GM12891 (cell line): Measurements from ENCODE around the gene NOL4.

Source experiments
- DNase-seq: peaks from one replicate; pipeline ENCODE4 v3.0.0; 2011; ENCODE audit warnings: low spot score; ENCODE audit not compliant: insufficient read length
- FAIRE-seq: peaks from 2 replicates; lab custom pipeline; 2011; peaks lifted over from hg19 to GRCh38; lab: Jason Lieb, UNC
- PAX5 ChIP-seq: IDR thresholded peaks from 2 replicates; pipeline ENCODE4 v1.6.1; 2011; ENCODE audit warnings: low read length, moderate library complexity, mild to moderate bottlenecking; ENCODE audit not compliant: insufficient read depth, severe bottlenecking
- POLR2A ChIP-seq: IDR thresholded peaks from 2 replicates; pipeline ENCODE4 v1.6.1; 2011; ENCODE audit warnings: low read depth, low read length, control low read depth
- POLR2AphosphoS5 ChIP-seq: IDR thresholded peaks from 2 replicates; pipeline ENCODE4 v1.6.1; 2011; ENCODE audit warnings: low read depth, low read length, control low read depth
- POU2F2 ChIP-seq: IDR thresholded peaks from 2 replicates; pipeline ENCODE4 v1.6.1; 2011; ENCODE audit warnings: low read depth, mild to moderate bottlenecking, control low read depth, low read length, moderate library complexity
- SPI1 ChIP-seq: IDR thresholded peaks from 2 replicates; pipeline ENCODE4 v1.6.1; 2011; ENCODE audit warnings: low read depth, low read length, control low read depth
- TAF1 ChIP-seq: IDR thresholded peaks from 2 replicates; pipeline ENCODE4 v1.6.1; 2011; ENCODE audit warnings: low read depth, low read length, control low read depth

The NOL4 gene

GRCh38 chr18:34223164-34223892 is 1.4 kb downstream of the NOL4 start:
- FAIRE-seq = no peak
- no peak for TF ChIP-seq PAX5
- no peak for TF ChIP-seq POLR2A
- TF ChIP-seq POLR2AphosphoS5 = no peak
- TF ChIP-seq SPI1 = no peak
- no peak for TF ChIP-seq TAF1
- TF ChIP-seq POU2F2 = no peak

GRCh38 chr18:34222307-34223163 is 2.2 kb downstream of the NOL4 start:
- TF ChIP-seq POLR2A (no peak), POU2F2 (no peak), POLR2AphosphoS5 (no peak), PAX5 (no peak), TAF1 (no peak), SPI1 (no peak)
- FAIRE-seq = no peak
- DNase-seq = no peak

More at GRCh38 chr18:34223164-34223892, 1.4 kb downstream of the NOL4 start:
- DNase-seq = no peak

- FAIRE-seq = no peak
- no peak for DNase-seq
- TF ChIP-seq PAX5 (no peak), POLR2A (no peak), POU2F2 (no peak), TAF1 (no peak), POLR2AphosphoS5 (no peak), SPI1 (no peak)
Measured at GRCh38 chr18:34221971-34222306, 2.8 kb downstream of the NOL4 start.

GRCh38 chr18:34220081-34220815 is 4.5 kb downstream of the NOL4 start:
- no peak for FAIRE-seq
- TF ChIP-seq POU2F2 (no peak), TAF1 (no peak), SPI1 (no peak)
- no peak for DNase-seq

- TF ChIP-seq POU2F2 (no peak), SPI1 (no peak), PAX5 (no peak), POLR2A (no peak), POLR2AphosphoS5 (no peak), TAF1 (no peak)
- DNase-seq (no peak), FAIRE-seq (no peak)
Measured at GRCh38 chr18:34219651-34220050, 5.1 kb downstream of the NOL4 start.

GRCh38 chr18:34212511-34212910 is 12.2 kb downstream of the NOL4 start:
- no peak for DNase-seq
- no peak for FAIRE-seq
- TF ChIP-seq SPI1 = no peak
- no peak for TF ChIP-seq PAX5
- no peak for TF ChIP-seq POLR2A
- no peak for TF ChIP-seq POU2F2
- TF ChIP-seq TAF1 = no peak
- no peak for TF ChIP-seq POLR2AphosphoS5

GRCh38 chr18:34207344-34207851 is 17.3 kb downstream of the NOL4 start:
- DNase-seq (no peak), FAIRE-seq (no peak)
- no peak for TF ChIP-seq SPI1
- TF ChIP-seq POU2F2 = no peak
- TF ChIP-seq POLR2A = no peak
- no peak for TF ChIP-seq POLR2AphosphoS5
- TF ChIP-seq PAX5 = no peak
- TF ChIP-seq TAF1 = no peak

- FAIRE-seq = no peak
- TF ChIP-seq POLR2AphosphoS5 (no peak), SPI1 (no peak), PAX5 (no peak), TAF1 (no peak), POU2F2 (no peak), POLR2A (no peak)
- DNase-seq = no peak
Measured at GRCh38 chr18:34203866-34204265, 20.8 kb downstream of the NOL4 start.

GRCh38 chr18:34196256-34196655 is 28.5 kb downstream of the NOL4 start:
- DNase-seq = no peak
- no peak for FAIRE-seq
- TF ChIP-seq PAX5 = no peak
- no peak for TF ChIP-seq POLR2AphosphoS5
- TF ChIP-seq POLR2A = no peak
- no peak for TF ChIP-seq SPI1
- no peak for TF ChIP-seq TAF1
- TF ChIP-seq POU2F2 = no peak
